NCI-H510A treated with DMSO at 0.1 percent for 48 hours (cell line): ENCODE data around the gene BTN2A1.
"Not testable (repeated sequence)": the region's sequence is repeated elsewhere in the genome, so short reads cannot be mapped to it uniquely, and the experiment has no call there.

Experiments used
- DNase-seq: peaks from one replicate; lab custom pipeline; 2025; lab: John Stamatoyannopoulos, UW

BTN2A1 gene

GRCh38 chr6:26493258-26493657, 35.5 kb downstream of the BTN2A1 start:
- no peak for DNase-seq

- DNase-seq, result no peak
Measured at GRCh38 chr6:26494117-26494516, 36.4 kb downstream of the BTN2A1 start.

DNA sequence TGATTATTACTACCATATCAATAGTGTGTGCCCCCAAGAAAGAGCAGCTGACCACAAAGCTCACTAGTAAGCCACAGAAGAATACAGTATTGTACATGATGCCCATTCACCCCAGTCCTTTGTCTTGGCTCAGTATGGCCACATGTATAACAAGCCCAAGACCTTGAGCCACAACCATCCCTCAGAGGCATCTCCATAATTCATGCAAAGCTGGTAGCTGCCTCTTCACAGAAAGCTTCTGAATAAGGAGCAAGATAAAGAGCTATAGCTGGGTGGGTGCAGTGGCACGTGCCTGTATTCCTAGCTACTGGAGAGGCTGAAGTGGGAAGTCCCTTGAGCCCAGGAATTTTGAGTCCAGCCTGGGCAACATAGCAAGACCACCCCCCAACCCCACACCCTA, 37.5 kb downstream of the BTN2A1 start:
- DNase-seq, result no peak

GRCh38 chr6:26497610-26498009, 39.9 kb downstream of the BTN2A1 start:
- DNase-seq, result no peak

DNA sequence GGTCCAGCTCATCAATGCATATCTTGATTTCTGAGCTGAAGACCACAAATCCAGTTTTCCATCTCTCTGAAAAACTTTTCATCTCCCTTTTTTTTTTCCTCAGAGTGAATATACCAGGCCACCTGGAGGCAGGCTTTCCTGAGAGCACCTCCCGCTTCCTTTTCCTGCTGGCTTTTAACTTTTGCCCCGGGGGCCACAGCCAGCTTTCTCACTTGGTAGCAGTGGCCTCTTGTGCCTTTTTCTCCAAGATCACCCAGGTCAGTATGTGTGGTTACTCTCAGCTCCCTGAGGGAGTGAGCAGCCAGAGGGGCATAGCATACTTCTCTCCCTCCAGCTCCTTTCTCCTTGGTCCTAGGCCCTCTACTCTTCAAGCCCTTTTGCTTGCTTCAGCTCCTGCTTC, 42.3 kb downstream of the BTN2A1 start, which contains the start of gene BTN1A1:
BTN1A1 (plus strand) TSS at position 202 of the 400 bp plus-strand sequence. CDS start 984 bp downstream, outside the sequence.
- no peak for DNase-seq

GRCh38 chr6:26501482-26501986, 43.8 kb downstream of the BTN2A1 start:
- no peak for DNase-seq

DNA sequence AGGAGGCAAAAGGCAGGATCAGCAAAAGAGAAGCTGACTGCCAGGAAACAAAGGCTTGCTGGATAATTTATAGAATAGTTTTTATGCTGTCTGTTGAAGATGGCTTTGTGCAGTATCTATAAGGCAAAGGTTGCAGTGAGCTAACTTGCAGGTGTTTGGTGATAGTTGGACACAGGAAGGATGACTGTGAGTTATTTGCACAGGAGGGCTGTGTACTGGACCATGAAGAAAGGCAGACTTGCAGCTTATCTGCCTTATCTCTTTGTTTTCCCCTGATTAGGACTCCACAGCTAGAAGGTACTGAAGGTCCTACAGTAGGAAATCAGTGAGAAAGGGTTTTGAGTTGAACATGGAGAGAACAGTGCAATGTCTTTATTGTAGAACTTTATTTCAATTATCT, 44.4 kb downstream of the BTN2A1 start:
- peak; percentile 57 for DNase-seq

DNA sequence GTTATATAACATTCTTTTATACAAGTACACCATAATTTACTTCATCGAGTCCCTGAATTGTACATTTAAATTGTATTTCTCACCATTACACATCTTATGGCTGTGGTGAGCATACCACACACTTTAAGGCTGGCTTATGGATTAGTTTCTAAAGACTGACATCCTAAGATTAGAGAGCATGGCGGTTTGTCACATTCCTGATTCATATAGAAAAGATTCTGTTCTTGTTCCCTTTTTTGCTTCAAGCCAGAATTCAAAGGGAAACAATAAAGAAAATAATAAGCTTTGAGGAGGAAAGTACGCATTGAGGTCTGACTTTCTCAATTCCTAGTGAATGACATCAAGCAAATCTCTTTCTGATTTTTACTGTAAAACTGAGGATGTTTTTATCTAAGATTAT, 44.9 kb downstream of the BTN2A1 start:
- DNase-seq, result no peak

DNA sequence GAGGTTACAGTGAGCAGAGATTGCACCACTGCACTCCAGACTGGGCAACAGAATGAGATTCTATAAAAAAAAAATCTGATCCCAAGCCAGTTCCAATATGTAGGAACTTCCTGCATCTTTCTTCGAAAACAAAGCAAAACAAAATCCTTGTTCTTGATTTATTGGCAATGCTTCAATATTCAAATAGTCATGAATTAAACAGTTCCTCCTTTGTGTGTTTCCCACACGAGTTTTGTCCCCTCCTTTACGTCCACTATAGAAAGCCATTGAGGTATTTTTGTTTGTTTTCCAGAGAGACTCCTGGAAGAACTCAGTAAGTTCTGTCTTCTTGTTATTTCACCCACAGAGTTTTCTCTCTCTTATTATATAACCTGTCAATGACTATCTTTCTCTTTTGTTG, 49.9 kb downstream of the BTN2A1 start:
- DNase-seq, result no peak

DNA sequence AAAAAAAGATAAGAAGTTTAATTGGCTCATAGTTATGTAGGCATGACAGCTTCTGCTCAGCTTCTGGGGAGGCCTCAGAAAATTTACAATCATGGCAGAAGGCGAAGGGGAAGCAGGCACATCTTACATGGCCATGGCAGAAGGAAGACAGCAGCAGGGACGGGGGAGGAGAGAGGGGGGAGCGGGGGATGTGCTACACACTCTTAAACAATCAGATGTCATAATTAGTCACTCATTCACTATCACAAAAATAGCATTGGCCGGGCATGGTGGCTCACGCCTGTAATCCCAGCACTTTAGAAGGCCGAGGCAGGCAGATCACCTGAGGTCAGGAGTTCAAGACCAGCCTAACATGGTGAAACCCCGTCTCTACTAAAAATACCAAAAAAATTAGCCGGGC, 53.3 kb downstream of the BTN2A1 start:
- DNase-seq, result not testable (repeated sequence)

DNA sequence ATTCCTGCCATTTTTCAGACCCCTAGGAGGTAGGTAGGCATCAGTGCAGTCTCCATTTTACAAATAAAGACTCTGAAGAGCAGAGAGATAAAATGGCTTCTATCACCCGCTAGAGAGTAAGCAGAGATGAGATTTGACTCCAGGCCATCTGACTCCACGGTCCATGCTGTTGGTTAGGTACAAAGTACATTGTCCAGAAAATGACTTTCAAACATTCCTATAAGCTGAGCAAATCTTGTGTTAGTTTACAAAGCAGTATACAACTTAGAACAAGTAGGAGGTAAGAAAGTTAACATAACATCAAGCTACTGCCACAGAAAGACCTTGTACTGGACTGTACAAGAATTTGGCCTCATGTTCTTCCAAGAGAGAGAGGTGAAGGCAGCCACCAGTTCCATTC, 57.2 kb downstream of the BTN2A1 start:
- no peak for DNase-seq

DNA sequence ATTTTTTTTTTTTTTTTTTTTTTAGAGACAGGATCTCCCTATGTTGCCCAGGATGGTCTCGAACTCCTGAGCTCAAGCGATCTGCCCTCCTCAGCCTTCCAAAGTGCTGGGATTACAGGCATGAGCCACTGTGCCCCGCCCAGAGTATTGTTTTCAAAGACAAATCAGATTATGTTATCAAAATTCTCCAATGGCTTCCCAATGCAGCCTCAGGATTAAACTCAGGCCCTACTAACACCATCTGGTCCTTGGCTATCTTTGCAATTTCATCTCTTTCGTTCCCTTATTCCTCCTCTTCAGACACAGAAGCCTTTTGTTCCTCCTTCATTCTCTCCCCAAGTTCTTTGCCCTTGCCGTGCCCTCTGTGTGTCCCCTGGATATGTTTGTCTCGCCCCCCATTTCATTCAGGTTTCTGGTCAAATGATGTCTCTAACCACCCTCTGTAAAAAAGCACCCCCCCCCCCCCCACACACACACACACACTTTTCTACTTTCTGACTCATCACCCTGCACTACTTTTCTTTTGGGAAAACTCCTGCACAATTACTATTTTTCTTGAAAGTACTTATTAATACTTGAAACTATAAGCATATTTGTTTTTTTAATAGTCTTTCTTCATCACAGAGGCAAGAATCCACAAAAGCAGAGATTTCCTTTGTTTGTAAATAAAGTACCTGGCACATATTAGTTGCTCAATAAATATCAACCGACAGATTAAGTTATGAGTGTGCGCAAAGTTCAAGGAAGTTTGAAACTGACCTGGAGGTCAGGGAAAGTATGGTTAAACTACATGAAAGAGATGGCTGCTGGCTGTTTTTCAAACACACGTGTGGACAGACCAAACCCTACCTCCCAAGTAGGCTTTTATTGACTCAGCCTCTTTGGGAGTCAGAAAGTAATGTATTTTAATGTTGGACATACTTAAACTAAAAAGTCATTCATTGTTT, 59.0 kb downstream of the BTN2A1 start:
- DNase-seq, result no peak
